ENCODE data around the gene ZNF488. TPM values are rescaled to one million over a fixed set of nuclear protein-coding genes. Genes with fewer than 3 reads are reported as not detected.

Gene ZNF488
- total RNA-seq, 2 experiments from 2014 or later, result 0.08 to 0.10 TPM

GRCh38 chr10:47337310-47337709 lies 46.8 kb downstream of the ZNF488 start:
- H3K9me3 Mint-ChIP-seq, result no peaks in the 10 kb centered on the region

GRCh38 chr10:47336387-47337134 lies 47.5 kb downstream of the ZNF488 start:
- no peak overlapping the region for H3K4me3 Mint-ChIP-seq
- H3K36me3 Mint-ChIP-seq (ENCODE audit: low read depth), result no peaks in the 10 kb centered on the region
- no peak overlapping the region for H3K27ac Mint-ChIP-seq

More at GRCh38 chr10:47337310-47337709, 46.8 kb downstream of the ZNF488 start:
- Mint-ChIP-seq H3K27me3 (peaks cover 19% of the 10 kb centered on the region), H3K4me3 (no peak overlapping the region), H3K4me1 (no peaks in the 10 kb centered on the region), H3K36me3 (ENCODE audit: low read depth) (no peaks in the 10 kb centered on the region), H3K27ac (no peak overlapping the region)
- ChIA-PET POLR2A (no interaction called here), CTCF (interaction anchor here (0.5 kb wide), 1 partner anchor 342 kb away, joined by 3 read pairs; no protein-coding TSS in a partner anchor)
- DNase-seq, result no peak

GRCh38 chr10:47335906-47336305 lies 48.2 kb downstream of the ZNF488 start:
- no peaks in the 10 kb centered on the region for H3K36me3 Mint-ChIP-seq (ENCODE audit: low read depth)
- POLR2A ChIA-PET, result no interaction called here

More at GRCh38 chr10:47336387-47337134, 47.5 kb downstream of the ZNF488 start:
- POLR2A ChIA-PET, result no interaction called here
- no peaks in the 10 kb centered on the region for H3K9me3 Mint-ChIP-seq
- CTCF ChIA-PET, result interaction anchor here (0.5 kb wide), 1 partner anchor 342 kb away, joined by 3 read pairs; no protein-coding TSS in a partner anchor
- H3K27me3 Mint-ChIP-seq, result peaks cover 19% of the 10 kb centered on the region
- DNase-seq, result no peak
- no peaks in the 10 kb centered on the region for H3K4me1 Mint-ChIP-seq

GRCh38 chr10:47334466-47335295 lies 49.4 kb downstream of the ZNF488 start:
- Mint-ChIP-seq H3K9me3 (no peaks in the 10 kb centered on the region), H3K4me1 (no peaks in the 10 kb centered on the region), H3K27ac (no peak overlapping the region), H3K27me3 (peaks cover 13% of the 10 kb centered on the region), H3K36me3 (ENCODE audit: low read depth) (no peaks in the 10 kb centered on the region), H3K4me3 (no peak overlapping the region)
- ChIA-PET POLR2A (no interaction called here), CTCF (no interaction called here)
- no peak for DNase-seq

More at GRCh38 chr10:47335906-47336305, 48.2 kb downstream of the ZNF488 start:
- no peak overlapping the region for H3K4me3 Mint-ChIP-seq
- H3K4me1 Mint-ChIP-seq, result no peaks in the 10 kb centered on the region
- H3K27ac Mint-ChIP-seq, result no peak overlapping the region
- CTCF ChIA-PET, result no interaction called here
- H3K9me3 Mint-ChIP-seq, result no peaks in the 10 kb centered on the region
- DNase-seq, result no peak
- H3K27me3 Mint-ChIP-seq, result peaks cover 18% of the 10 kb centered on the region

- peaks cover 1% of the 10 kb centered on the region for H3K9me3 Mint-ChIP-seq
- peaks cover 11% of the 10 kb centered on the region for H3K27me3 Mint-ChIP-seq
- no peak for DNase-seq
- H3K4me1 Mint-ChIP-seq, result no peaks in the 10 kb centered on the region
- H3K27ac Mint-ChIP-seq, result no peak overlapping the region
- POLR2A ChIA-PET, result no interaction called here
- no peaks in the 10 kb centered on the region for H3K36me3 Mint-ChIP-seq (ENCODE audit: low read depth)
- CTCF ChIA-PET, result no interaction called here
- H3K4me3 Mint-ChIP-seq, result no peak overlapping the region
Measured at GRCh38 chr10:47333532-47333931, 50.6 kb downstream of the ZNF488 start.

- DNase-seq, result no peak
- ChIA-PET POLR2A (no interaction called here), CTCF (no interaction called here)
- no peak overlapping the region for H3K27ac Mint-ChIP-seq
- peaks cover 9% of the 10 kb centered on the region for H3K27me3 Mint-ChIP-seq
- no peaks in the 10 kb centered on the region for H3K4me1 Mint-ChIP-seq
- no peaks in the 10 kb centered on the region for H3K36me3 Mint-ChIP-seq (ENCODE audit: low read depth)
- H3K4me3 Mint-ChIP-seq, result no peak overlapping the region
- peaks cover 4% of the 10 kb centered on the region for H3K9me3 Mint-ChIP-seq
Measured at GRCh38 chr10:47332946-47333345, 51.1 kb downstream of the ZNF488 start.

GRCh38 chr10:47332371-47332770 lies 51.7 kb downstream of the ZNF488 start:
- Mint-ChIP-seq H3K4me1 (no peaks in the 10 kb centered on the region), H3K4me3 (no peak overlapping the region), H3K27me3 (peaks cover 6% of the 10 kb centered on the region), H3K27ac (no peak overlapping the region), H3K9me3 (peaks cover 8% of the 10 kb centered on the region), H3K36me3 (ENCODE audit: low read depth) (no peaks in the 10 kb centered on the region)
- POLR2A ChIA-PET, result no interaction called here
- no peak for DNase-seq
- CTCF ChIA-PET, result no interaction called here

- ChIA-PET CTCF (interaction anchor here (1.1 kb wide), 1 partner anchor 9 kb away, joined by 3 read pairs; no protein-coding TSS in a partner anchor), POLR2A (no interaction called here)
- Mint-ChIP-seq H3K4me3 (no peak overlapping the region), H3K4me1 (no peaks in the 10 kb centered on the region), H3K36me3 (ENCODE audit: low read depth) (no peaks in the 10 kb centered on the region), H3K9me3 (peaks cover 8% of the 10 kb centered on the region), H3K27ac (no peak overlapping the region), H3K27me3 (peaks cover 4% of the 10 kb centered on the region)
- DNase-seq, result no peak
Measured at GRCh38 chr10:47331954-47332353, 52.1 kb downstream of the ZNF488 start.

- H3K27ac Mint-ChIP-seq, result no peak overlapping the region
- CTCF ChIA-PET, result interaction anchor here (1.1 kb wide), 1 partner anchor 9 kb away, joined by 3 read pairs; no protein-coding TSS in a partner anchor
- no peak for DNase-seq
- POLR2A ChIA-PET, result no interaction called here
- H3K4me3 Mint-ChIP-seq, result no peak overlapping the region
- peaks cover 8% of the 10 kb centered on the region for H3K9me3 Mint-ChIP-seq
- H3K4me1 Mint-ChIP-seq, result no peaks in the 10 kb centered on the region
- H3K36me3 Mint-ChIP-seq (ENCODE audit: low read depth), result no peaks in the 10 kb centered on the region
- peaks cover 3% of the 10 kb centered on the region for H3K27me3 Mint-ChIP-seq
Measured at GRCh38 chr10:47331491-47331890, 52.6 kb downstream of the ZNF488 start.

GRCh38 chr10:47330804-47331203 lies 53.3 kb downstream of the ZNF488 start:
- H3K4me3 Mint-ChIP-seq, result no peak overlapping the region
- H3K27ac Mint-ChIP-seq, result no peak overlapping the region
- H3K9me3 Mint-ChIP-seq, result peaks cover 8% of the 10 kb centered on the region
- ChIA-PET CTCF (interaction anchor here (1.1 kb wide), 1 partner anchor 10 kb away, joined by 3 read pairs; no protein-coding TSS in a partner anchor), POLR2A (no interaction called here)
- no peak for DNase-seq
- no peaks in the 10 kb centered on the region for H3K36me3 Mint-ChIP-seq (ENCODE audit: low read depth)
- no peaks in the 10 kb centered on the region for H3K4me1 Mint-ChIP-seq
- peaks cover 3% of the 10 kb centered on the region for H3K27me3 Mint-ChIP-seq

- POLR2A ChIA-PET, result no interaction called here
- peaks cover 3% of the 10 kb centered on the region for H3K27me3 Mint-ChIP-seq
- H3K9me3 Mint-ChIP-seq, result peaks cover 8% of the 10 kb centered on the region
- no peaks in the 10 kb centered on the region for H3K4me1 Mint-ChIP-seq
- no peaks in the 10 kb centered on the region for H3K36me3 Mint-ChIP-seq (ENCODE audit: low read depth)
- CTCF ChIA-PET, result no interaction called here
- no peak overlapping the region for H3K4me3 Mint-ChIP-seq
- no peak overlapping the region for H3K27ac Mint-ChIP-seq
- DNase-seq, result no peak
Measured at GRCh38 chr10:47330366-47330765, 53.7 kb downstream of the ZNF488 start.

- peaks cover 3% of the 10 kb centered on the region for H3K27me3 Mint-ChIP-seq
- H3K4me1 Mint-ChIP-seq, result no peaks in the 10 kb centered on the region
- H3K27ac Mint-ChIP-seq, result no peak overlapping the region
- ChIA-PET CTCF (interaction anchor here (0.7 kb wide), 1 partner anchor 318 kb away, joined by 3 read pairs; no protein-coding TSS in a partner anchor), POLR2A (no interaction called here)
- H3K4me3 Mint-ChIP-seq, result no peak overlapping the region
- H3K36me3 Mint-ChIP-seq (ENCODE audit: low read depth), result no peaks in the 10 kb centered on the region
- peaks cover 8% of the 10 kb centered on the region for H3K9me3 Mint-ChIP-seq
- DNase-seq, result no peak
Measured at GRCh38 chr10:47329855-47330254, 54.2 kb downstream of the ZNF488 start.

- H3K36me3 Mint-ChIP-seq (ENCODE audit: low read depth), result no peaks in the 10 kb centered on the region
- no peak for DNase-seq
- no peaks in the 10 kb centered on the region for H3K27me3 Mint-ChIP-seq
- no peak overlapping the region for H3K4me3 Mint-ChIP-seq
- CTCF ChIA-PET, result no interaction called here
- no peak overlapping the region for H3K27ac Mint-ChIP-seq
- H3K4me1 Mint-ChIP-seq, result no peaks in the 10 kb centered on the region
- peaks cover 8% of the 10 kb centered on the region for H3K9me3 Mint-ChIP-seq
- POLR2A ChIA-PET, result no interaction called here
Measured at GRCh38 chr10:47326927-47327330, 57.2 kb downstream of the ZNF488 start.

Measured in activated CD4-positive, alpha-beta memory T cell treated with anti-CD3 and anti-CD28 coated beads, Interleukin-2, amount 10 ng/mL, durations not matched to agents 7 days and 5 days (primary cell).